Parathyroid adenoma (tissue), 2 donors: ENCODE data around the gene SOWAHA.

Experiments used
- H2AFZ ChIP-seq: fragments of 300-600 bp; sonication (generic); one replicate; pipeline ENCODE4 v1.7.0; 2017; ENCODE audit warnings: antibody characterized with exemption, mild to moderate bottlenecking
- H3K27ac ChIP-seq: fragments of 300-600 bp; sonication (generic); one replicate; pipeline ENCODE4 v1.7.0; 2017
- H3K27me3 ChIP-seq: fragments of 300-600 bp; sonication (generic); one replicate; pipeline ENCODE4 v1.7.0; 2017; ENCODE audit warnings: low read length; ENCODE audit not compliant: control insufficient read depth, insufficient read depth
- H3K36me3 ChIP-seq: fragments of 300-600 bp; sonication (generic); one replicate; pipeline ENCODE4 v1.7.0; 2017; ENCODE audit warnings: low read length; ENCODE audit not compliant: control insufficient read depth, insufficient read depth
- H3K4me1 ChIP-seq: fragments of 300-600 bp; sonication (generic); one replicate; pipeline ENCODE4 v1.7.0; 2017; ENCODE audit warnings: control low read depth
- H3K4me2 ChIP-seq: fragments of 300-600 bp; sonication (generic); one replicate; pipeline ENCODE4 v1.7.0; 2017; ENCODE audit warnings: low read length
- H3K4me3 ChIP-seq: fragments of 300-600 bp; sonication (generic); one replicate; pipeline ENCODE4 v1.7.0; 2017; ENCODE audit warnings: low read depth, low read length
- H3K79me2 ChIP-seq: fragments of 300-600 bp; sonication (generic); one replicate; pipeline ENCODE4 v1.7.0; 2017; ENCODE audit warnings: control low read depth
- H3K9ac ChIP-seq: fragments of 300-600 bp; sonication (generic); one replicate; pipeline ENCODE4 v1.7.0; 2017; ENCODE audit warnings: mild to moderate bottlenecking
- H3K9me3 ChIP-seq: fragments of 300-600 bp; sonication (generic); one replicate; pipeline ENCODE4 v1.7.0; 2017; ENCODE audit warnings: low read length; ENCODE audit not compliant: control insufficient read depth
- CTCF ChIP-seq: fragments of 300-600 bp; sonication (generic); IDR thresholded peaks from one replicate; pipeline ENCODE4 v1.7.0; 2017; ENCODE audit warnings: antibody characterized with exemption, mild to moderate bottlenecking
- donor health status: primary hyperparathyroidism.

The SOWAHA gene

GRCh38 chr5:132825033-132825833 lies 12.1 kb downstream of the SOWAHA start:
- peaks cover 7% of the 10 kb centered on the region for H3K4me1 ChIP-seq
- H3K4me2 ChIP-seq, result no peak overlapping the region
- no peak overlapping the region for H2AFZ ChIP-seq
- no peaks in the 10 kb centered on the region for H3K79me2 ChIP-seq
- no peak overlapping the region for H3K9ac ChIP-seq
- no peak overlapping the region for H3K4me3 ChIP-seq
- TF ChIP-seq CTCF, result no peak
- no peak overlapping the region for H3K27ac ChIP-seq
- no peaks in the 10 kb centered on the region for H3K27me3 ChIP-seq
- no peaks in the 10 kb centered on the region for H3K36me3 ChIP-seq
- H3K9me3 ChIP-seq, result no peaks in the 10 kb centered on the region

GRCh38 chr5:132825834-132826391 lies 12.8 kb downstream of the SOWAHA start:
- Histone ChIP-seq H3K4me2 (no peak overlapping the region), H2AFZ (no peak overlapping the region), H3K79me2 (no peaks in the 10 kb centered on the region), H3K9ac (no peak overlapping the region), H3K36me3 (no peaks in the 10 kb centered on the region), H3K9me3 (no peaks in the 10 kb centered on the region), H3K4me1 (peaks cover 7% of the 10 kb centered on the region), H3K27ac (no peak overlapping the region), H3K27me3 (no peaks in the 10 kb centered on the region), H3K4me3 (no peak overlapping the region)
- no peak for TF ChIP-seq CTCF

- TF ChIP-seq CTCF, result no peak
- Histone ChIP-seq H3K36me3 (no peaks in the 10 kb centered on the region), H3K9ac (no peak overlapping the region), H3K9me3 (no peaks in the 10 kb centered on the region), H3K4me3 (no peak overlapping the region), H3K4me1 (peaks cover 7% of the 10 kb centered on the region), H3K4me2 (no peak overlapping the region), H3K27ac (no peak overlapping the region), H3K27me3 (no peaks in the 10 kb centered on the region), H3K79me2 (no peaks in the 10 kb centered on the region), H2AFZ (no peak overlapping the region)
Observed at GRCh38 chr5:132826424-132827082, 13.5 kb downstream of the SOWAHA start.

- H3K27ac ChIP-seq, result no peak overlapping the region
- no peak overlapping the region for H3K4me3 ChIP-seq
- no peaks in the 10 kb centered on the region for H3K27me3 ChIP-seq
- no peaks in the 10 kb centered on the region for H3K79me2 ChIP-seq
- no peaks in the 10 kb centered on the region for H3K9me3 ChIP-seq
- peaks cover 7% of the 10 kb centered on the region for H3K4me1 ChIP-seq
- no peaks in the 10 kb centered on the region for H3K36me3 ChIP-seq
- no peak for TF ChIP-seq CTCF
- no peak overlapping the region for H3K4me2 ChIP-seq
- H2AFZ ChIP-seq, result no peak overlapping the region
- no peak overlapping the region for H3K9ac ChIP-seq
Observed at GRCh38 chr5:132827943-132828673, 15.0 kb downstream of the SOWAHA start.
